Stomach (tissue), 9 donors: ENCODE data around the gene KRTAP9-2. TPM values are rescaled to one million over a fixed set of nuclear protein-coding genes. Genes with fewer than 3 reads are reported as not detected.
"Not testable (repeated sequence)": the region's sequence is repeated elsewhere in the genome, so short reads cannot be mapped to it uniquely, and the experiment has no call there.

Experiments used
- DNase-seq, 2 donors: peaks; one replicate each; pipeline versions ENCODE4 v3.0.0 to v3.0.0-alpha.2; 2013 to 2019
- H3K27ac ChIP-seq, 5 donors: fragments of 200-600 bp in 4 of 5; sonication (generic) in 4 of 5; one replicate each; pipeline ENCODE4 v1.5.1; 2013 to 2019; ENCODE audit warnings: mild to moderate bottlenecking in 1 of 5, moderate library complexity in 1 of 5
- H3K27me3 ChIP-seq, 3 donors: fragments of 200-600 bp; sonication (generic); one replicate each; pipeline ENCODE4 v1.5.1; 2017 to 2019; ENCODE audit warnings: mixed run types in 1 of 3
- H3K36me3 ChIP-seq, 4 donors: fragments of 200-600 bp; sonication (generic); 1 replicate in 3 of 4; 2 replicates in 1 of 4; pipeline ENCODE4 v1.5.1; 2016 to 2019
- H3K4me1 ChIP-seq, 4 donors: fragments of 200-600 bp; sonication (generic); one replicate each; pipeline ENCODE4 v1.5.1; 2016 to 2019
- H3K4me3 ChIP-seq, 4 donors: fragments of 200-600 bp; sonication (generic) in 3 of 4; one replicate each; pipeline ENCODE4 v1.5.1; 2016 to 2019; ENCODE audit warnings: mild to moderate bottlenecking in 1 of 4
- H3K9me3 ChIP-seq, 4 donors: fragments of 200-600 bp; sonication (generic); one replicate each; pipeline ENCODE4 v1.5.1; 2016 to 2019
- EP300 ChIP-seq: sonication (generic); formaldehyde crosslinking; IDR thresholded peaks from one replicate; pipeline ENCODE4 v1.6.1; 2017; ENCODE audit warnings: antibody characterized with exemption
- POLR2A ChIP-seq, 4 donors: fragments of 450-650 bp; IDR thresholded peaks; one replicate each; pipeline ENCODE4 v1.6.1; 2016; ENCODE audit warnings: antibody characterized with exemption in 4 of 4, control low read depth in 2 of 4, mild to moderate bottlenecking in 1 of 4, moderate library complexity in 1 of 4
- POLR2AphosphoS5 ChIP-seq, 3 donors: sonication (generic); formaldehyde crosslinking; IDR thresholded peaks; one replicate each; pipeline ENCODE4 v1.6.1; 2016; ENCODE audit warnings: antibody characterized with exemption in 3 of 3
- WGBS, 5 donors: extraction: QIAGEN DNeasy Blood & Tissue Kit in 3 of 5; methylation state at CpG; one replicate each; pipeline versions ENCODE4 v1.1.5 to v1.1.7; 2013 to 2018; 5-methylcytosine and 5-hydroxymethylcytosine counted together
- intact Hi-C: fragments of 100-400 bp; cut with DNase I; formaldehyde crosslinking; loops from one replicate; pipeline ENCODE4 v1.15.1; 2023; ENCODE audit warnings: low total_unique reads
- polyA plus RNA-seq, 3 donors: library from polyadenylated mRNA; stranded (reverse); fragments of 200-250 nt; gene quantifications; one replicate each; pipeline ENCODE4 v1.2.3, GENCODE V29; 2013
- total RNA-seq, 5 donors: library from RNA; depleted of rRNA; stranded (reverse); fragments of >200 nt; gene quantifications; one replicate each; pipeline versions ENCODE4 v1.1.0 to v1.2.3, GENCODE V29; 2014 to 2016
- TF ChIP-seq, protein P1 (sequence below), 7 experiments: fragments of 450-650 bp in 4 of 7; fragments of 200-600 bp in 3 of 7; sonication (generic) in 3 of 7; IDR thresholded peaks; one replicate each; pipeline ENCODE4 v1.5.1; 2016 to 2019; ENCODE audit warnings: antibody characterized with exemption in 7 of 7, control low read depth in 2 of 7, mild to moderate bottlenecking in 1 of 7
- donor health status: healthy with polysubstance abuse.
- donor health status: Bipolar disorder and iron deficiency.
- donor health status: healthy.

Gene KRTAP9-2
- total and polyA plus RNA-seq, 8 donors, result not detected

DNA sequence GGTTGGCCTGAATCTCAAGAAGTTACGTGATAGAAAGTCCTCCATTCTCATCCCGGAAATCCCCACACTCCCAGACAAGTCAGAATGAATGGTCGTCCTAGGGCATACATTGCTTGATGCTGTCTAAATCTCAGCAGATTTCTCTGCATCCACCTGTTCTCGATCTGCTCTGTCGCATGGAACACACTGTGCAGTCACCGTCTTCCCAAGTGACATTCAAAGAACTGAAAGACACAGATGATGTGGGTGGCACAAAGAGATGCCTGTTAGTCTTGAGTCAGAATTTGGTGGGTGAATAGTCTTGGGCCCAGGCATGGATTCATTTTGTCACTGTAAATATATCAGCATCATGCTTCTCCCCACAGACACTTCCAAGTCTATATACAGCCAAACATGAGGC, 5.3 kb downstream of the KRTAP9-2 start:
- Histone ChIP-seq H3K27ac (no peak overlapping the region), H3K36me3 (no peaks in the 10 kb centered on the region), H3K9me3 (no peaks in the 10 kb centered on the region), H3K27me3 (peaks cover 0 to 16% (median 11%) of the 10 kb centered on the region in 3 donors), H3K4me1 (no peaks in the 10 kb centered on the region), H3K4me3 (no peak overlapping the region)
- WGBS, 5 donors, result 83 to 91% (median 89%) methylated on average over 6 of the region's 6 CpGs
- intact Hi-C loops, result no loop called here
- TF ChIP-seq, protein P1, sequence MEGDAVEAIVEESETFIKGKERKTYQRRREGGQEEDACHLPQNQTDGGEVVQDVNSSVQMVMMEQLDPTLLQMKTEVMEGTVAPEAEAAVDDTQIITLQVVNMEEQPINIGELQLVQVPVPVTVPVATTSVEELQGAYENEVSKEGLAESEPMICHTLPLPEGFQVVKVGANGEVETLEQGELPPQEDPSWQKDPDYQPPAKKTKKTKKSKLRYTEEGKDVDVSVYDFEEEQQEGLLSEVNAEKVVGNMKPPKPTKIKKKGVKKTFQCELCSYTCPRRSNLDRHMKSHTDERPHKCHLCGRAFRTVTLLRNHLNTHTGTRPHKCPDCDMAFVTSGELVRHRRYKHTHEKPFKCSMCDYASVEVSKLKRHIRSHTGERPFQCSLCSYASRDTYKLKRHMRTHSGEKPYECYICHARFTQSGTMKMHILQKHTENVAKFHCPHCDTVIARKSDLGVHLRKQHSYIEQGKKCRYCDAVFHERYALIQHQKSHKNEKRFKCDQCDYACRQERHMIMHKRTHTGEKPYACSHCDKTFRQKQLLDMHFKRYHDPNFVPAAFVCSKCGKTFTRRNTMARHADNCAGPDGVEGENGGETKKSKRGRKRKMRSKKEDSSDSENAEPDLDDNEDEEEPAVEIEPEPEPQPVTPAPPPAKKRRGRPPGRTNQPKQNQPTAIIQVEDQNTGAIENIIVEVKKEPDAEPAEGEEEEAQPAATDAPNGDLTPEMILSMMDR (IDR thresholded peaks at IDR 0.05), result no peak
- DNase-seq, result no peak

DNA sequence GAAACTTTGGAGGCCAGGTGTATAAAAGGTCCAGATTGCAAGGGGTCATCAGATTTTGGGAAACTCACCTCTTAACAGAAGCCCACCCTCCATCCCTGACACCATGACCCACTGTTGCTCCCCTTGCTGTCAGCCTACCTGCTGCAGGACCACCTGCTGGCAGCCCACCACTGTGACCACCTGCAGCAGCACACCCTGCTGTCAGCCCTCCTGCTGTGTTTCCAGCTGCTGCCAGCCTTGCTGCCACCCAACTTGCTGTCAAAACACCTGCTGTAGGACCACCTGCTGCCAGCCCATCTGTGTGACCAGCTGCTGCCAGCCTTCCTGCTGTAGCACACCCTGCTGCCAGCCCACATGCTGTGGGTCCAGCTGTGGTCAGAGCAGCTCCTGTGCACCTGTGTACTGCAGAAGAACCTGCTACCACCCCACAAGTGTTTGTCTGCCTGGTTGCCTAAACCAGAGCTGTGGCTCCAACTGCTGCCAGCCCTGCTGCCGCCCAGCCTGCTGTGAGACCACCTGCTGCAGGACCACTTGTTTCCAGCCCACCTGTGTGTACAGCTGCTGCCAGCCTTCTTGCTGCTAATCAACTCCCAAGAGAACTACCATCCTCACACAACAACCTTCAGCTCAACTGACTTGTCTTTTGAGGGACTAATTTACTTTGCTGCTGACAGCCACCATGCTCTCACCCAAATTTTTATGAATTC, 6.1 kb downstream of the KRTAP9-2 start, which contains the start of gene KRTAP9-3:
Gene KRTAP9-3 (plus strand): TSS at position 51 of the 707 bp plus-strand sequence. CDS start 53 bp downstream, at position 104.
- H3K27ac ChIP-seq, H3K36me3 ChIP-seq, H3K9me3 ChIP-seq, DNase-seq, H3K4me3 ChIP-seq, intact Hi-C loops, H3K4me1 ChIP-seq: not testable (repeated sequence)
- peaks cover 0 to 16% (median 11%) of the 10 kb centered on the region in 3 donors for H3K27me3 ChIP-seq
- WGBS, 5 donors, result 81 to 100% (median 85%) methylated on average over 1 of the region's 1 CpG

DNA sequence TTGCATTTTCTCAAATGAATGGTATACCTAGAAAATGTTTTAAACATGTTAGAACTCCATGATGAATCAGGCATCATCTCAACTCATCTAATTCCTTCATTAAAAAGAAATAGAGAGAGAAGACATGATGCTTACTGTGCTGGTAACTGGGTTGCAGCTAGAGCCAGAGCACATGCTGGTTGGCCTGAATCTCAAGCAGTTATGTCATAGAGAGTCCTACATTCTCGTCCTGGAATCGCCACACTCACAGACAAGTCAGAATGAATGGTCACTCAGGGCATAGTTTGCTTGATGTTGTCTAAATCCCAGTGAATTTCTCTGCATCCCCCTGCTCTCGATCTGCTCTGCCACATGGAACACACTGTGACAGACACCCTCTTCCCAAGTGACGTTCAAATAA, 10.7 kb downstream of the KRTAP9-2 start:
- H3K4me3 ChIP-seq, H3K36me3 ChIP-seq, DNase-seq, H3K9me3 ChIP-seq, intact Hi-C loops, H3K4me1 ChIP-seq, H3K27ac ChIP-seq: not testable (repeated sequence)
- WGBS, 5 donors, result 61 to 77% (median 64%) methylated on average over 4 of the region's 4 CpGs
- H3K27me3 ChIP-seq, result peaks cover 0 to 27% (median 18%) of the 10 kb centered on the region in 3 donors

DNA sequence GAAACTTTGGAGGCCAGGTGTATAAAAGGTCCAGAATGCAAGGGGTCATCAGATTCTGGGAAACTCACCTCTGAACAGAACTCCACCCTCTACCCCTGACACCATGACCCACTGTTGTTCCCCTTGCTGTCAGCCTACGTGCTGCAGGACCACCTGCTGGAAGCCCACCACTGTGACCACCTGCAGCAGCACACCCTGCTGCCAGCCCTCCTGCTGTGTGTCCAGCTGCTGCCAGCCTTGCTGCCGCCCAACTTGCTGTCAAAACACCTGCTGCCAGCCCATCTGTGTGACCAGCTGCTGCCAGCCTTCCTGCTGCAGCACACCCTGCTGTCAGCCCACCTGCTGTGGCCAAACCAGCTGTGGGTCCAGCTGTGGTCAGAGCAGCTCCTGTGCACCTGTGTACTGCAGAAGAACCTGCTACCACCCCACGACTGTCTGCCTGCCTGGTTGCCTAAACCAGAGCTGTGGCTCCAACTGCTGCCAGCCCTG, 11.5 kb downstream of the KRTAP9-2 start, which contains the start of gene KRTAP9-8:
Gene KRTAP9-8 (plus strand): TSS at position 51 of the 489 bp plus-strand sequence. CDS start 53 bp downstream, at position 104.
- H3K27ac ChIP-seq, intact Hi-C loops, DNase-seq, H3K9me3 ChIP-seq, H3K4me1 ChIP-seq, H3K4me3 ChIP-seq, H3K36me3 ChIP-seq: not testable (repeated sequence)
- 35 to 47% (median 40%) methylated on average over 3 of the region's 3 CpGs for WGBS, 5 donors
- peaks cover 0 to 18% (median 11%) of the 10 kb centered on the region in 3 donors for H3K27me3 ChIP-seq

DNA sequence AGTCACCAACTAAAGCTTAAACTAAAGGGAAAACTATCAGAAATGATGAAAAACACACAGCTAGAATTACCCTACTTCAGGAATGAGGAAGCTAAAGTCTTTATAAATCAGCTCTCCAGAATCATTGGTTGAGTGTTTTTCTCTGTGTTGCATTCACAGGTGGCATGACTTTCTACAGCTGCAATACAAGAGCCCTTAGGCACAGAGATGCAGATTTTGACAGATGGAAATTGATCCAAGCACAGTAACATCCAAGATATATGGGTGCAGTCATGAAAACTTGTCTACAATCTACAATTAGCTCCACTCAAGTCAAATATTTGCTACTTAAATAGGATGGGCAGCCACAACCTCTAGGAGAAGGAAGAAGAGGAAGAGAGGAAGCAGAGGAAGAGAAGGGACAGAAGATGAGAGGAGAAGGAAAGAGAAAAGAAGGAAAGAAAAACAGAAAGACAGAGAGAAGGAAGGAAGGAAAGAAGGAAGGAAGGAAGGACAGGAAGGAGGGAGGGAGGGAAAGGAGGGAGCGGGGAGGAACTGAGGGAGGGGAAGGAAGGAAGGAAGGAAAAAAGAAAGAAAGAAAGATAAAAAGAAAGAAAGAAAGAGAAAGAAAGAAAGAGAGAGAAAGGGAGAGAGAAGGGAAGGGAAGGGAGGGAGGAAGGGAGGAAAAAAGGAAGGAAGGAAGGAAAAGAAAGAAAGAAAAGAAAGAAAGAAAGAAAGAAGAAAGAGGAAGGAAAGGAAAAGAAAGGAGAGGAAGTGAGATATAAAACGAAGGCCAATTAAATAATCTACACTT, 20.7 kb downstream of the KRTAP9-2 start:
- H3K4me3 ChIP-seq, H3K27me3 ChIP-seq, intact Hi-C loops, H3K4me1 ChIP-seq, H3K36me3 ChIP-seq, DNase-seq, H3K9me3 ChIP-seq, H3K27ac ChIP-seq: not testable (repeated sequence)
- 25 to 59% (median 54%) methylated on average over 2 of the region's 2 CpGs for WGBS, 5 donors

DNA sequence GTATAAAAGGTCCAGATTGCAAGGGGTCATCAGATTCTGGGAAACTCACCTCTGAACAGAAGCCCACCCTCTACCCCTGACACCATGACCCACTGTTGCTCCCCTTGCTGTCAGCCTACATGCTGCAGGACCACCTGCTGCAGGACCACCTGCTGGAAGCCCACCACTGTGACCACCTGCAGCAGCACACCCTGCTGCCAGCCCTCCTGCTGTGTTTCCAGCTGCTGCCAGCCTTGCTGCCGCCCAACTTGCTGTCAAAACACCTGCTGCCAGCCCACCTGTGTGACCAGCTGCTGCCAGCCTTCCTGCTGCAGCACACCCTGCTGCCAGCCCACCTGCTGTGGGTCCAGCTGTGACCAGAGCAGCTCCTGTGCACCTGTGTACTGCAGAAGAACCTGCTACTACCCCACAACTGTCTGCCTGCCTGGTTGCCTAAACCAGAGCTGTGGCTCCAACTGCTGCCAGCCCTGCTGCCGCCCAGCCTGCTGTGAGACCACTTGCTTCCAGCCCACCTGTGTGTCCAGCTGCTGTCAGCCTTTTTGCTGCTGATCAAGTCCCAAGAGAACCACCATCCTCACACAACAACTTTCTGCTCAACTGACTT, 23.3 kb downstream of the KRTAP9-2 start, which contains the start of gene KRTAP9-4:
Gene KRTAP9-4 (plus strand): TSS at position 51 of the 604 bp plus-strand sequence. CDS start 34 bp downstream, at position 85.
- H3K4me3 ChIP-seq, H3K4me1 ChIP-seq, H3K27me3 ChIP-seq, H3K27ac ChIP-seq, intact Hi-C loops, DNase-seq, H3K9me3 ChIP-seq, H3K36me3 ChIP-seq: not testable (repeated sequence)
- 42 to 85% (median 53%) methylated on average over 1 to 2 of the region's 2 CpGs for WGBS, 5 donors

DNA sequence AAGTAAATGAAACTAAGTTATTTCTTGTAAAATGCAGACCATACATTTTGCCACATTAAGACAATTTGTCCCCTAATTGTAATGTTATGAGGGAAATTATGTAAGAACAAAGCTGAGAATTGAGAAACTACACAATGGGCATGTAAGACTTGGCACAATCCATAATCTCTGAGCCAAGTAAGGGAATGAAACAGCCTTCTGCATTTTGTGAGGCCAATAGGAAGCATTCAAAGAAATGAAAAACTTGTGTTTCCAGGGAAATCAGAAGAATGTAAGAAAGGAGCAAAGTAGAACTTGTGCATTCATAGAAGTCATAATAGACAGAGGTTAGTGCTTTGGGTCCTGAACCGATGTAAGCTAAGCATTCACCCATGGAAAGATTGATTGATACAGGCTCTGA, 24.8 kb downstream of the KRTAP9-2 start:
- TF ChIP-seq EP300, result no peak
- TF ChIP-seq POLR2A (IDR thresholded peaks at IDR 0.05), result no peak
- TF ChIP-seq POLR2AphosphoS5 (IDR thresholded peaks at IDR 0.05), result no peak
- TF ChIP-seq, protein P1 (IDR thresholded peaks at IDR 0.05), result no peak
- no peaks in the 10 kb centered on the region for H3K9me3 ChIP-seq
- 83 to 93% (median 90%) methylated on average over 1 of the region's 1 CpG for WGBS, 5 donors
- peaks cover 0 to 12% (median 3%) of the 10 kb centered on the region in 3 donors for H3K27me3 ChIP-seq
- intact Hi-C loops, result no loop called here
- H3K4me3 ChIP-seq, result no peak overlapping the region
- no peak overlapping the region for H3K27ac ChIP-seq
- H3K4me1 ChIP-seq, result no peaks in the 10 kb centered on the region
- DNase-seq, result no peak
- no peaks in the 10 kb centered on the region for H3K36me3 ChIP-seq
